CD4-positive, alpha-beta memory T cell (primary cell): ENCODE data around the gene SHISA6. TPM values are rescaled to one million over a fixed set of nuclear protein-coding genes. Genes with fewer than 3 reads are reported as not detected.

ENCODE experiments used
- CTCF ChIA-PET: fragments of 350-600 bp; sonication (Branson Sonifier 250); formaldehyde crosslinking; loops from one replicate; lab custom pipeline; 2021; ENCODE audit warnings: inconsistent platforms; ENCODE audit not compliant: partially characterized antibody; lab: Charles Lee
- POLR2A ChIA-PET: fragments of 350-600 bp; sonication (Branson Sonifier 250); formaldehyde crosslinking; loops from one replicate; lab custom pipeline; 2021; ENCODE audit not compliant: partially characterized antibody; lab: Charles Lee
- DNase-seq, 5 donors: peaks; one replicate each; pipeline versions ENCODE4 v3.0.0 to v3.0.0-alpha.2; 2020 to 2022; ENCODE audit warnings: mixed read lengths in 1 of 5
- H3K27ac ChIP-seq: one replicate; pipeline ENCODE4 v1.7.0; 2013; ENCODE audit warnings: low read depth, low read length
- H3K27me3 ChIP-seq: 2 replicates; pipeline ENCODE4 v1.7.0; 2013; ENCODE audit warnings: mild to moderate bottlenecking, low read length, moderate library complexity; ENCODE audit not compliant: insufficient read depth
- H3K36me3 ChIP-seq: 2 replicates; pipeline ENCODE4 v1.7.0; 2013; ENCODE audit warnings: mild to moderate bottlenecking, low read length, moderate library complexity; ENCODE audit not compliant: insufficient read depth
- H3K4me1 ChIP-seq: 2 replicates; pipeline ENCODE4 v1.7.0; 2013; ENCODE audit warnings: mild to moderate bottlenecking, low read length, moderate library complexity; ENCODE audit not compliant: insufficient read depth
- H3K4me3 ChIP-seq, 2 donors: one replicate each; pipeline ENCODE4 v1.7.0; 2013; ENCODE audit warnings: low read length in 2 of 2, mild to moderate bottlenecking in 1 of 2
- H3K9me3 ChIP-seq, 2 donors: one replicate each; pipeline ENCODE4 v1.7.0; 2013; ENCODE audit warnings: low read length in 2 of 2, control low read depth in 1 of 2; ENCODE audit not compliant: control insufficient read depth in 1 of 2
- H3K27ac Mint-ChIP-seq, 7 donors: one replicate each; pipeline ENCODE4 v1.8.0; 2020 to 2021; ENCODE audit warnings: mixed read lengths in 7 of 7, mild to moderate bottlenecking in 6 of 7, inconsistent platforms in 3 of 7, moderate library complexity in 3 of 7
- H3K27me3 Mint-ChIP-seq, 2 donors: one replicate each; pipeline ENCODE4 v1.8.0; 2020 to 2021; ENCODE audit warnings: mixed read lengths in 2 of 2
- H3K36me3 Mint-ChIP-seq, 2 donors: one replicate each; pipeline ENCODE4 v1.8.0; 2020 to 2021; ENCODE audit warnings: mixed read lengths in 2 of 2, inconsistent platforms in 1 of 2, mild to moderate bottlenecking in 1 of 2
- H3K4me1 Mint-ChIP-seq, 4 donors: one replicate each; pipeline ENCODE4 v1.8.0; 2020 to 2021; ENCODE audit warnings: mixed read lengths in 4 of 4, mild to moderate bottlenecking in 1 of 4
- H3K4me3 Mint-ChIP-seq, 8 donors: one replicate each; pipeline ENCODE4 v1.8.0; 2020 to 2021; ENCODE audit warnings: mixed read lengths in 8 of 8, mild to moderate bottlenecking in 7 of 8, moderate library complexity in 6 of 8, inconsistent platforms in 3 of 8
- H3K9me3 Mint-ChIP-seq, 8 donors: one replicate each; pipeline ENCODE4 v1.8.0; 2020 to 2021; ENCODE audit warnings: mixed read lengths in 8 of 8, mild to moderate bottlenecking in 5 of 8, inconsistent platforms in 3 of 8, moderate library complexity in 1 of 8
- intact Hi-C: fragments of 100-400 bp; cut with micrococcal nuclease; formaldehyde crosslinking; loops from one replicate; pipeline ENCODE4 v1.15.1; 2023
- polyA plus RNA-seq, 2 donors: library from polyadenylated mRNA; unstranded; fragments of 300-500 nt; fragmentation: Illumina TruSeq; gene quantifications; one replicate each; pipeline ENCODE4 v1.2.3, GENCODE V29; 2021
- total RNA-seq, 2 experiments: library from RNA; stranded (reverse); gene quantifications; one replicate each; pipeline ENCODE4 v1.2.3, GENCODE V29; 2021

The SHISA6 gene
- total RNA-seq (not detected), polyA plus RNA-seq (not detected)

GRCh38 chr17:11240841-11241610 lies at the start of gene SHISA6:
Gene SHISA6, plus strand, starts transcription at chr17:11241213.
- Mint-ChIP-seq H3K4me3 (no peak within 1 kb of the TSS), H3K9me3 (peaks cover 0 to 17% (median 6%) of the 10 kb centered on the region in 8 donors), H3K4me1 (no peaks in the 10 kb centered on the region), H3K36me3 (no peaks in the 10 kb centered on the region), H3K27ac (no peak within 1 kb of the TSS), H3K27me3 (peaks cover 19 to 23% of the 10 kb centered on the region in 2 donors)
- Histone ChIP-seq H3K4me3 (no peak within 1 kb of the TSS), H3K9me3 (no peaks in the 10 kb centered on the region), H3K27ac (no peak within 1 kb of the TSS), H3K4me1 (no peaks in the 10 kb centered on the region), H3K36me3 (no peaks in the 10 kb centered on the region), H3K27me3 (no peaks in the 10 kb centered on the region)
- CTCF ChIA-PET = no interaction called here
- DNase-seq = no peak
- POLR2A ChIA-PET = no interaction called here
- intact Hi-C loops = no loop called here

GRCh38 chr17:11195801-11196200 lies 45.2 kb upstream of the SHISA6 start:
- no peaks in the 10 kb centered on the region for H3K4me1 Mint-ChIP-seq
- H3K9me3 Mint-ChIP-seq = peaks cover 0 to 9% (median 1%) of the 10 kb centered on the region in 8 donors
- Histone ChIP-seq H3K4me3 (no peak overlapping the region), H3K9me3 (no peaks in the 10 kb centered on the region), H3K27ac (no peak overlapping the region), H3K4me1 (no peaks in the 10 kb centered on the region), H3K27me3 (no peaks in the 10 kb centered on the region), H3K36me3 (no peaks in the 10 kb centered on the region)
- CTCF ChIA-PET = no interaction called here
- POLR2A ChIA-PET = no interaction called here
- intact Hi-C loops = no loop called here
- H3K27ac Mint-ChIP-seq = no peak overlapping the region
- H3K36me3 Mint-ChIP-seq = no peaks in the 10 kb centered on the region
- DNase-seq = no peak
- no peaks in the 10 kb centered on the region for H3K27me3 Mint-ChIP-seq
- no peak overlapping the region for H3K4me3 Mint-ChIP-seq

- Mint-ChIP-seq H3K36me3 (no peaks in the 10 kb centered on the region), H3K27ac (no peak overlapping the region), H3K9me3 (peaks cover 0 to 20% (median 5%) of the 10 kb centered on the region in 8 donors), H3K27me3 (no peaks in the 10 kb centered on the region), H3K4me1 (no peaks in the 10 kb centered on the region), H3K4me3 (no peak overlapping the region)
- H3K27me3 ChIP-seq = no peaks in the 10 kb centered on the region
- intact Hi-C loops = no loop called here
- no peak overlapping the region for H3K4me3 ChIP-seq
- CTCF ChIA-PET = no interaction called here
- no peak for DNase-seq
- H3K36me3 ChIP-seq = no peaks in the 10 kb centered on the region
- no peaks in the 10 kb centered on the region for H3K4me1 ChIP-seq
- H3K9me3 ChIP-seq = no peaks in the 10 kb centered on the region
- H3K27ac ChIP-seq = no peak overlapping the region
- POLR2A ChIA-PET = no interaction called here
These were observed 36.0 kb upstream of the SHISA6 start for GRCh38 chr17:11204991-11205390.

GRCh38 chr17:11205659-11206058 lies 35.4 kb upstream of the SHISA6 start:
- peaks cover 2 to 23% (median 9%) of the 10 kb centered on the region in 8 donors for H3K9me3 Mint-ChIP-seq

GRCh38 chr17:11209906-11210305 lies 31.1 kb upstream of the SHISA6 start:
- H3K27ac Mint-ChIP-seq = no peak overlapping the region
- Histone ChIP-seq H3K9me3 (no peaks in the 10 kb centered on the region), H3K27me3 (no peaks in the 10 kb centered on the region), H3K27ac (no peak overlapping the region), H3K4me3 (no peak overlapping the region), H3K4me1 (no peaks in the 10 kb centered on the region), H3K36me3 (no peaks in the 10 kb centered on the region)
- no peaks in the 10 kb centered on the region for H3K27me3 Mint-ChIP-seq
- CTCF ChIA-PET = no interaction called here
- no peak overlapping the region for H3K4me3 Mint-ChIP-seq
- POLR2A ChIA-PET = no interaction called here
- DNase-seq = no peak
- H3K36me3 Mint-ChIP-seq = no peaks in the 10 kb centered on the region
- H3K9me3 Mint-ChIP-seq = peaks cover 5 to 35% (median 22%) of the 10 kb centered on the region in 8 donors
- H3K4me1 Mint-ChIP-seq = no peaks in the 10 kb centered on the region
- intact Hi-C loops = no loop called here

More at GRCh38 chr17:11205659-11206058, 35.4 kb upstream of the SHISA6 start:
- POLR2A ChIA-PET = no interaction called here
- Histone ChIP-seq H3K27ac (no peak overlapping the region), H3K9me3 (no peaks in the 10 kb centered on the region), H3K36me3 (no peaks in the 10 kb centered on the region), H3K4me1 (no peaks in the 10 kb centered on the region), H3K4me3 (no peak overlapping the region), H3K27me3 (no peaks in the 10 kb centered on the region)
- intact Hi-C loops = no loop called here
- H3K4me1 Mint-ChIP-seq = no peaks in the 10 kb centered on the region
- H3K27me3 Mint-ChIP-seq = no peaks in the 10 kb centered on the region
- H3K27ac Mint-ChIP-seq = no peak overlapping the region
- no peaks in the 10 kb centered on the region for H3K36me3 Mint-ChIP-seq
- CTCF ChIA-PET = no interaction called here
- no peak for DNase-seq
- H3K4me3 Mint-ChIP-seq = no peak overlapping the region

GRCh38 chr17:11212792-11213191 lies 28.2 kb upstream of the SHISA6 start:
- no peaks in the 10 kb centered on the region for H3K36me3 ChIP-seq
- Mint-ChIP-seq H3K27me3 (no peaks in the 10 kb centered on the region), H3K36me3 (no peaks in the 10 kb centered on the region), H3K4me3 (no peak overlapping the region), H3K27ac (no peak overlapping the region), H3K9me3 (peaks cover 5 to 35% (median 23%) of the 10 kb centered on the region in 8 donors), H3K4me1 (no peaks in the 10 kb centered on the region)
- H3K4me1 ChIP-seq = no peaks in the 10 kb centered on the region
- no peak for DNase-seq
- ChIA-PET CTCF (no interaction called here), POLR2A (no interaction called here)
- H3K9me3 ChIP-seq = no peaks in the 10 kb centered on the region
- H3K27me3 ChIP-seq = no peaks in the 10 kb centered on the region
- no peak overlapping the region for H3K4me3 ChIP-seq
- intact Hi-C loops = no loop called here
- H3K27ac ChIP-seq = no peak overlapping the region

GRCh38 chr17:11216976-11217375 lies 24.0 kb upstream of the SHISA6 start:
- Histone ChIP-seq H3K36me3 (no peaks in the 10 kb centered on the region), H3K27me3 (no peaks in the 10 kb centered on the region), H3K27ac (no peak overlapping the region), H3K4me3 (no peak overlapping the region), H3K9me3 (no peaks in the 10 kb centered on the region), H3K4me1 (no peaks in the 10 kb centered on the region)
- H3K9me3 Mint-ChIP-seq = peaks cover under 1 to 11% (median 3%) of the 10 kb centered on the region in 8 donors
- POLR2A ChIA-PET = no interaction called here
- no peak overlapping the region for H3K4me3 Mint-ChIP-seq
- intact Hi-C loops = no loop called here
- CTCF ChIA-PET = no interaction called here
- peaks cover 0 to 4% of the 10 kb centered on the region in 2 donors for H3K27me3 Mint-ChIP-seq
- no peaks in the 10 kb centered on the region for H3K4me1 Mint-ChIP-seq
- no peaks in the 10 kb centered on the region for H3K36me3 Mint-ChIP-seq
- no peak for DNase-seq
- no peak overlapping the region for H3K27ac Mint-ChIP-seq
